Measurements from ENCODE around the gene SART1.
"Not testable (repeated sequence)": the region's sequence is repeated elsewhere in the genome, so short reads cannot be mapped to it uniquely, and the experiment has no call there.

Gene SART1

GRCh38 chr11:66015936-66016792 lies 54.6 kb downstream of the SART1 start:
- no peak for DNase-seq (ENCODE audit: low read depth)

GRCh38 chr11:66016793-66017177 lies 55.3 kb downstream of the SART1 start:
- no peak for DNase-seq (ENCODE audit: low read depth)

- DNase-seq (ENCODE audit: low read depth): no peak
Observed at GRCh38 chr11:66017321-66017720, 55.8 kb downstream of the SART1 start.

- no peak for DNase-seq (ENCODE audit: low read depth)
Observed at GRCh38 chr11:66020212-66020611, 58.7 kb downstream of the SART1 start.

- peak; percentile 52 for DNase-seq (ENCODE audit: low read depth)
Observed at GRCh38 chr11:66020618-66021357, 59.3 kb downstream of the SART1 start.

GRCh38 chr11:66022401-66023185 lies 61.1 kb downstream of the SART1 start:
- no peak for DNase-seq (ENCODE audit: low read depth)

- DNase-seq (ENCODE audit: low read depth): not testable (repeated sequence)
Observed at GRCh38 chr11:66023186-66023440, 61.6 kb downstream of the SART1 start.

GRCh38 chr11:66026017-66026529 lies 64.5 kb downstream of the SART1 start, which contains the start of gene CATSPER1:
TSS of gene CATSPER1 (minus strand) at chr11:66026479. CDS start at chr11:66026379, 100 bp downstream.
- no peak for DNase-seq (ENCODE audit: low read depth)

All from HS-5 (cell line).